T1000 (cell line): ENCODE measurements around the gene KCNMA1.

Experiments used
- DNase-seq: peaks from one replicate; lab custom pipeline; 2025; ENCODE audit warnings: mixed read lengths; lab: John Stamatoyannopoulos, UW

Gene KCNMA1

DNA sequence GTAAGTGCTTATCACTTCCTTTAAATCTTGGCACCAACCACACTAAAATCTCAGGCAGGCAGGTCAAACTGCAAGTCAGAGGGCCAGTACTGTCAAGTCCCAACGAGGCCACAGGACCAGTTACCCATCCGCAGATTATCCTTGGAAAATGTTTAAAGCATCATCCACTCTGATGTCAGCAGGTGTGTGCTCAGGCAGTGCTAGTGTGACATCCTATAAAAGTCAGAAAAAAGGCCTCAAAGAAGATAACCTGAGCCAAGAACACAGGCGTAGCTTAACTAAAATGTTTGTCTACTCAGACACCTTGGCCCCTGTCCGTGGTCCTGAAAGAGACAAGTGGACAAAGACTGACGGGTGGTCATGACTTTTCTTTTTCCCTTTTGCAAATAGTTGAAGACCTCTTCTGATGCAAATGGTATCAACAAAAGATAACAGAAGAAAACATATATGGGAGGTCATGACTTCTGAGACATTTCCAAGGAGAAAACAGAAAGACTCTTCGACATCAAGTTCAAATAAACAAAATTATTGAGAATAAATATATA is 309.3 kb downstream of the KCNMA1 start:
- no peak for DNase-seq

DNA sequence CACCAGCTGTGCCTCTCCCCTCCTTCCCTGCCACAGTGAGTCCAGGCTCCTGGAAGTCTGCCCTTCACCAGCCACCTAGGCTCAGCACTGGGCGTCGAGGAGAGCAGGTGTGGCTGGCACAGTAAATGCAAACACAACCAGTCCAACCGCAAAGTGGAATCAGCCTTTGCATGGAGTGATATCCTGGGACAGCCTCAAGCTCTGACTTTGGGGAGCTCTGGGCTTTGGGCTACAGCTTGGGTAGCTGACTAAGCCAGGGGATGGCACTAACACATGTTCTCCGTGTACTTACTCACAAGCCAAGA is 312.4 kb downstream of the KCNMA1 start:
- DNase-seq, result no peak

DNA sequence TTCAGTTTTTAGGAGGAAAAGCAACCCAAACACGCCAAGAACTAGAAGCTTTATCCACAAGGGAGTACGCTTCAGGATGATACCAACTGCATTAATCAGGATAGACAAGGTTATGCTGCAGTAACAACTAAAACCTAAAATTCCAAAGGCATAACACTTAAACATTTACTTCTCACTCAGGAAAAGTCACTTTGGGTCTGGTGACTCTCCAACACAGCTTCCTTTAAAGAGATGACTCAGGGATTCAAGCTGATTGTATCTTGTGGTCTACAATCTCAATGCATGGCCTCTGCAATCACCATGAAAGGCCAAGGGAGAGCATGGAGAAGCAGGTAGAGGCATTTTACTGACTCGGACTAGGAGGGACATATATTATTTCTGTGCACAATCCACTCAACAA is 315.8 kb downstream of the KCNMA1 start:
- DNase-seq, result no peak

- no peak for DNase-seq
These were observed 316.6 kb downstream of the KCNMA1 start for GRCh38 chr10:77320971-77321471.

GRCh38 chr10:77319557-77319956 is 318.1 kb downstream of the KCNMA1 start:
- no peak for DNase-seq

- DNase-seq, result no peak
These were observed 318.9 kb downstream of the KCNMA1 start for GRCh38 chr10:77318739-77319138.

- DNase-seq, result no peak
These were observed 320.4 kb downstream of the KCNMA1 start for GRCh38 chr10:77317221-77317620.

GRCh38 chr10:77315496-77316129 is 322.0 kb downstream of the KCNMA1 start:
- no peak for DNase-seq

- no peak for DNase-seq
These were observed 324.4 kb downstream of the KCNMA1 start for GRCh38 chr10:77313066-77313750.

DNA sequence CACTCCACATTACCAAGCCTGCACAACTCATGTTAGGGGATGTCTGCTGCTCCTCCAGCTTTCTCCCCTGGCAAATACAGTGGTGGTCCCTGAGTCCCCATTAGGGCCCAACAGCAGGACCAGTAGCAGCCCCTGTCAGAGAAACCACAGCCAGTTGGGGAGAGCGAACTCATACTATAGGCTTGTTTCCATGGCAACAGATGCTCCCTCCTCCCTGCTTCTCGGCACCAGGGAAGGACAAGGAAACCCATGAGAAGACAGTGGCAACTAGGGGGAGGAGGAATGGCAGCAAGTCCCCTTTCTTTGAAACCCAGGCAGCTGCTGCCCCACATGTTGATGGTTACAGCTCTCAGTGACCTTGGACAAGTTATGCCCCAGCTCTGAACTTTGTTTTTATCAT is 326.4 kb downstream of the KCNMA1 start:
- no peak for DNase-seq

GRCh38 chr10:77310288-77310840 is 327.2 kb downstream of the KCNMA1 start:
- no peak for DNase-seq

GRCh38 chr10:77309509-77309908 is 328.1 kb downstream of the KCNMA1 start:
- no peak for DNase-seq

DNA sequence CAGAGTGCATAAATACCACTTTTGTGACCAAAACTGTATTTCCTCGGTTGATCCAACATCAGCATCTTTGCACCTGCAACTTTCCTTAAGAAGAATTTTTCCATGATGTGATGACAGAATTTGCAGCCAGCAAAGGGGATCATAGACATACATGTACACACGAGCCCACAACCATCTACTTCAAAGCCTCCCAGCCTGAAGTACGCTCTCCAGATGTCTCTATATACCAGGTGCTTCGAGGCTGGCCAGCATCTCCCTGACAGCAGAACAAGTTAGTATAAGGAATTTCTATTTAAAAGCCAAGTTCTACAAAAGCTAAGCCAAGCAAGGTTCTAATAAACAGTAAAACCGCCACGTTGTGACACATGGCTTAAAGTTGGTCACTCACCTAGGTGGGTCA is 328.5 kb downstream of the KCNMA1 start:
- no peak for DNase-seq

DNA sequence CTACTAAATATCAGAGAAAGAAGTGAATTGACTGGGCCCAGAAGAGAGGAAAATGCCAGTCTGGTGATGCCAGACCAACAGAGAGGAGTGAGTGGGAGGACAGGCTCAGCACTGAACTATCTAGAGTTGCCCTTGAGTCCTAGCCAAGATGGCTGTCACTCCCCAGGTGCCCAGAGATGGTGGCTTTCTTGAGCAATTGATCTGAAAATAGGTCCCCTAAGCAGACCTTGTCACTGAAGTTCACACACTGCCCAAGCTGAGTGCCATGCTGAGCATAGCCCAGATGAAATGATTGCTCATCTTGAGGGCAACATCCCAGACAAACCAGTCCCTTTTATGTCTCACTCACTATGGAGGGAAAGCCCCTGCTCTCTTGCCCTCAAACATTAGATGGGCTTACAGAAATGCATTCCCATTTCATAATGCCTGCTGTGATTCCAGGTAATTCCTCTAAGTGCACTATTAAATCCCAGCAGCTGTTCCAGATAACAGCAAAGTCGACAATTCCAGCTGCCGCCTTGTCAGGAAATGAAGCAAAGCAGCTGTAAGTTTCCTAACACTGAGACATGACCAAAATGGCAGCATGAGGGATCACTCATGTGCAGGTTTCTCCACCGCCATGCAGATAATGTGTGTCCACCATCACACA is 329.4 kb downstream of the KCNMA1 start:
- no peak for DNase-seq

- no peak for DNase-seq
These were observed 330.9 kb downstream of the KCNMA1 start for GRCh38 chr10:77306666-77307065.

GRCh38 chr10:77305650-77306632 is 331.7 kb downstream of the KCNMA1 start:
- DNase-seq, result no peak

GRCh38 chr10:77304192-77304591 is 333.4 kb downstream of the KCNMA1 start:
- DNase-seq, result no peak

DNA sequence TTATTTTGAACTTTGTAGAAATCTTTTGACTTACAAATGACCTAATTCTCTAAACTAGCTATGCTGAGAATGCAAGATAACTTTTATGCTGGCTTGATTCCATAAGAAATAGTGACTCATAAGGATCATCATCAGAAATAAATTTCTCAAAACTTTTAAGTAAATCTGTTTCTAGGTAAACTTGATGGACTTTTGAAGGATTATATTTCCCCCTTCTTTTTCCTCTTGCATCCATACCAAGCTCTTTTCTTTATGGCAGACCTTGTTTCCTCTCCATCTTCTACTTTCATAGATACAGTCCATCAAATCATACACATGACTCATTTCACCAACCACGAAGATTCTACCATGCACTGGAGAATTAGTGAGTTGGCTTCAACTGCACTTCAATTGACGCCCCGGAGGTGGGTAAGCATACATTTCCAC is 336.3 kb downstream of the KCNMA1 start:
- DNase-seq, result no peak

DNA sequence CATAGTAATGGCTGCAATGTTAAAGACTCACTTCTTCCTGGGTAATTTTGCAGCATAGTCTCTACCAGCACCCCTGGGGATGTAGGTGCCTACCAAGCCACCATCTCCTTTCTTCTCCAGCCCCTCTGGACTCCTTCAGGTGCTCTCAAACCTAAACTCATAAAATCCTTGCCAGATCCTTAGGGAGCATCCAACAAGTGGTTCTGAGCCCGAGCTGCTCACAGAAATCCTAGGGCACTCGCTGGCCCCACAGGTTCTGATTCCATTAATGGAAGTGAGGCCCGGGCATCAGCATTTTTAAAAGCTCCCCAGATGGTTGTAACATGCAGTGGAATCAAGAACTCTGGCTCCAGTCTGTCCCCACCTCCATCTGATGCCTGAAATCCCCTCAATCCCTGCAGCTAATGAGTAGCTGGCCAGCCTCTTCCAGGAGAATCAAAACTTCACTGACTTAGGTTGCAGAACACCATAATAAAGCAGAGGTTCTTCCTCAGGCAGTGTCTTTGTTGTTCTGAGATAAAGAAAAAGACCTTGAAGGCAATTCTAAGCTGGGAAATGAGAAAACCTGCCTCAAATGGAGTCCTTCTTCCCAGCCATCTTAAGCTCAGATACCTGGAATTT is 336.8 kb downstream of the KCNMA1 start:
- no peak for DNase-seq

DNA sequence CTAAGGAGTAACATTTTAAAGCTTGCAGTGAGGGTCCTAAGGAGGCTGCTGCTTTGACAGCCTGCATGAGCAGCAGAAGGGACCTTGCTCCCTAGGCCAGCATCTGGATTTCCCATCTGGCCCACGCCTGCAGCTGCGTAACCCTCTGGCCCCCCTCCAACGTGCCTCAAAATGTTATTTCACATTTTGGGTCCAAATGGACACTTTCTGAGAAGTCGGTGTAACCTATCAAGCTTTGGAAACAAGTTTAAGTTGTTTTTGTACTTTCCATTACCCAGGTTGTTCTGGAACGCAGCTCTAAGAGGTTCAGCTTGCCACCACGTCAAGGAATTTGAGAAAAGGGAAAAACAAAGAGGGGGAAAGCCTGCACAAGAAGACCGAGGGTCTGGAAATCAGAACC is 338.3 kb downstream of the KCNMA1 start:
- no peak for DNase-seq

GRCh38 chr10:77297393-77297739 is 340.2 kb downstream of the KCNMA1 start:
- DNase-seq, result no peak
